HG03354 (cell line): ENCODE results near the gene ORC3.

Source experiments
- ATAC-seq: cut with Tn5 transposase; IDR thresholded peaks from one replicate; pipeline ENCODE4 v1.9.1; 2021; ENCODE audit warnings: mild to moderate bottlenecking; ENCODE audit not compliant: unreplicated experiment, poor library complexity, severe bottlenecking

Gene ORC3

GRCh38 chr6:87589693-87590416, at the start of gene ORC3, which contains the start of gene RARS2:
TSS of gene ORC3 (plus strand) at chr6:87590135. CDS start at chr6:87590169, 34 bp downstream.
TSS of gene RARS2 (minus strand) at chr6:87589987. CDS start at chr6:87589957, 30 bp downstream.
- peak; percentile 100 for ATAC-seq

GRCh38 chr6:87540539-87540938, 49.4 kb upstream of the ORC3 start:
- ATAC-seq, result no peak

- no peak for ATAC-seq
Measured at GRCh38 chr6:87541041-87541440, 48.9 kb upstream of the ORC3 start.

GRCh38 chr6:87541744-87542143, 48.2 kb upstream of the ORC3 start:
- ATAC-seq, result no peak

GRCh38 chr6:87543696-87544473, 46.0 kb upstream of the ORC3 start:
- no peak for ATAC-seq

GRCh38 chr6:87544474-87544735, 45.5 kb upstream of the ORC3 start:
- ATAC-seq, result no peak

GRCh38 chr6:87551799-87552198, 38.1 kb upstream of the ORC3 start:
- no peak for ATAC-seq

- no peak for ATAC-seq
Measured at GRCh38 chr6:87553159-87553765, 36.7 kb upstream of the ORC3 start.

- ATAC-seq, result no peak
Measured at GRCh38 chr6:87555506-87555905, 34.4 kb upstream of the ORC3 start.

GRCh38 chr6:87558446-87558845, 31.5 kb upstream of the ORC3 start:
- no peak for ATAC-seq

- ATAC-seq, result no peak
Measured at GRCh38 chr6:87561017-87561416, 28.9 kb upstream of the ORC3 start.

- no peak for ATAC-seq
Measured at GRCh38 chr6:87572021-87572420, 17.9 kb upstream of the ORC3 start.

GRCh38 chr6:87572883-87573282, 17.1 kb upstream of the ORC3 start:
- ATAC-seq, result no peak

GRCh38 chr6:87573307-87574024, 16.5 kb upstream of the ORC3 start:
- ATAC-seq, result no peak

- ATAC-seq, result no peak
Measured at GRCh38 chr6:87574237-87574804, 15.6 kb upstream of the ORC3 start.

- no peak for ATAC-seq
Measured at GRCh38 chr6:87575423-87575822, 14.5 kb upstream of the ORC3 start.

- ATAC-seq, result no peak
Measured at GRCh38 chr6:87583822-87584221, 6.1 kb upstream of the ORC3 start.

GRCh38 chr6:87586371-87587077, 3.4 kb upstream of the ORC3 start:
- no peak for ATAC-seq

- ATAC-seq, result no peak
Measured at GRCh38 chr6:87588756-87589407, 1.1 kb upstream of the ORC3 start.
